NCI-H2171 treated with DMSO at 0.1 percent for 48 hours (cell line): Measurements from ENCODE around the gene CACNG4.
A peak's percentile ranks its signal among the peaks of the same experiment; 100 is the strongest.

Experiments used
- DNase-seq: peaks from one replicate; lab custom pipeline; 2025; lab: John Stamatoyannopoulos, UW

The CACNG4 gene

DNA sequence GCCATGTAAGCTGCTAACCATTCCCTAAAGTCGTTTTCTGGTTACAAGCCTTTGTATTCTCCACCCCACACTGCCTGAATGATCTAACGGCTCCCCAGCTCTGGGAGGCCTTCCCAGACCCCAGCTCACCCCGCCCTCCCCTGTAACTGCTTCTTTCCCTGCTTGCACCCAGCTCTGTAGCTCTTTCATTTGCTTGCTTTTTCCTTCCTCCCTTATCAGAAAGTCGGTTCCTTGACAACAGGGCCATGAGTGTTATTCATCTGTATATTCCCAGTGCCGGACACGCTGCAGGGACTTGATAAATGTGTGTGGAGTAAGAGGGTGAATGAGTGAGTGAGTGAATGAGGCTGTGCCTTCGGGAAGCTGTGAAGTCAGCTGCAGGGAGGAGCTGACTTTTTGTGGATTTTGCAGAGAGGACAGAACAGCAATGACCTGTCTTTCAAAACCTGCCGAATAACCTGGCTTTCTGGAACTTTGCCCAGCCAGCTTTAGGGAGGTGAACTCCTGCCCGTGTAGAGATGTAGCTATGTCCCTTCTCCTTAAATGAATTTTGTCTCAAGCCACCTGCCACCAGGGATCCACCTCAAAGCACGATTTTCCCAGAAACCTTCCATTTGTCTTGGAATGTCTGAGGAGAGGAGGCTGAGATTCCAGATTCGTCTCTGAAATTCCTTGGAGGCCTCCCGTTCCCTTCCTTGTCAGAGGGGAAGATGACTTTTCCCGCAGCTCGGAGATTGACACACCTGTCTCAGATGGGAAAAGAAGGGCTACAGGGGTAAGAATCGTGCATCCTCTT lies 20.0 kb upstream of the CACNG4 start:
- DNase-seq = no peak

DNA sequence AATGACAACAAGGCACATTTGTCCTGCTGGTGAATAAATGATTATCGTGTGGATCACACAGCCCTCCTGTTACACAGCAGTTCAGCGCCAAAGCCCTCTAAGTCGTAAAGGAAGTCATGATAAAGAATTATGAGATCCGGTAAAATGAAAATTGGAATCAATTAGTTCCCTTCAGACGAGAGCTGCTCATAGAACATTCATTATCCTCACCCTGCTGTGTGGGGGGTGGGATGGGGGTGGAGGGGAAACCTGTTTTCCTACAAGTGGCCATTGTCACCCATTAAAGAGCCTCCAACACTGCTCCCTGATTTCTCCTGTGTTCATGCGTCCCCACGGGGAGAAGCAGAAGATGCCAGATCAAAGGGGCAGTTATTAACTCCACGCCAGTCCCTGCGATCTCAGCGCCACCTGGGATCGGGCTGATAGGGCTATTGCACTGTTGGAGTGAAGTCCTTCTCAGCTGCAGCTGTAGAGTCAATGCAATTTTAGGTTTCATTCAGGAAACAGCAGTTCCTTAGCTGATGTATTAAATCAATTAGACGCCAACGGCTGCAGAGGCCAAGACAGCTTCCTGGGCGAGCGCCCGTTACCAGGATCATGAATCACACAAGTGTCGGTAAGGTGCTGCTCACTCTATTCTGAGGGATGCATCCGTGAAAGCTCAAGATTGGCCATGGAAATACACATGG lies 19.2 kb upstream of the CACNG4 start:
- DNase-seq = no peak

DNA sequence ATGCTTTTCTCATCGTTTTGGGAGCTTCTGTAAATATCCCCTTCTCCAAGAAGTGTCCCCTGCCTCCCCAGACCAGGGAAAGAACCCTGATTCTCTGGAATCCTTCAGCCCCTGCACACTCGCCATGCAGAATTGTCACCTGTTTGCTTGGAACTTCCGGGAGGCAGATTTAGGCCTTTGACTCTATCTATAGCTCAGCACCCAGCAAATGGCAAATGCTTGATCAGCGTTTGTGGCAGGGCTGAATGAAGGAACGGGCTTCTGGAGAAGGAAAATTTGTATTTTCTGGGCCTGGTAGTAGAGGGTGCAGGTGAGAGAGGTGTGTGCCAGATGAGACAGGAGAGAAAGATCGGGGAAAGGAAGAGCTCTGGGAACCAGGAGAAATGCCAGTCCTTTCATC lies 18.3 kb upstream of the CACNG4 start:
- DNase-seq = no peak

DNA sequence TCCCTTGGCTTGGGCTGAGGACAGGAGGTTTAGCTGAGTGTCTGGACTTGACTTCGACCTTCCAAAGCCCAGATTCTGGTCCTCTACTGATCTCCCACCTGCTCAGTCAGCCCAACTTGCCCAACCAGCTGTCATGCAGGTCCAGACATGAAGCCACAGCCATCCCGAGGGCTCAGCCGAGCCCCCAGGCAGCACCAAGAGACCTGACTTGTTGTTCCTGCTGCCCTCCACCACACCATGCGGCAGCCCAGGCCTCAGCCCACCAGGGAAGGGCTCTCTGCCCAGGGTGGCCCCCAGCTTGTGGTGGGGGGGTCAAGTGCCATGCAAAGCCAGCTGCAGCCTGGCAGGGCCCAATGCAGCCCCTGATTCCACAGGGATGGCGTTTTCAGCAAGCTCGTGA lies 17.2 kb upstream of the CACNG4 start:
- no peak for DNase-seq

DNA sequence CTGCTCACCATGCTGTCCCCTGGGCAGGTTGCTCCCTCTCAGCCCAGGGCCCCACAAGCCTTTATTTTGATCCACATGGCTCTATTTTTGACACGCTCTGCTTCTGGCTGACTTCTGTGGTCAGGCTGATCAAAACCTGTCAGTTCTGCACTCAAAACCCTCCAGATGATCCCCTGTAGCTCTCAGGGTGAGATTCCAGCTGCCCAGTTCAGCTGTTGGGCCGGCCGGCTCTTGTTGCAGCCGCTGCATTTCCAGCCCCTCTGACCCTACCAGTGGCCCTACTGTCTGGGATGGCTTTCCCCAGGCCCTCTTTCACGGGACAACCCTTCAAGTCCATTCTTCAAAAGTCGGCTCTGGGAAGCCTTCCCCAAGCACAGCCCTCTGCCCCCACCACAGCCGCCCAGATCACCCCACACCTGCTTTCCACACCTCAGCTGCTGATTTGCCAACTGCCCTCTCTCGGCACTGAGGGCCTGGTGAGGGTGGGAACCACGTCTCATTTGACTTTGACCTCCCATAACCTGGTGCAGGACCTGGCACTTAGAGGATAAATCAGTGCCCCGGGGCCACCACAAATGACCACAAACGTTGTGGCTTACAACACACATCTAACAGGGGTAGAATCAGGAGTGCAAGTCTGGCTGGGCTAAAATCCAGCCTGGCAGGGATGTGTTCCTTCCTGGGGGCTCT lies 16.3 kb upstream of the CACNG4 start:
- DNase-seq = no peak

DNA sequence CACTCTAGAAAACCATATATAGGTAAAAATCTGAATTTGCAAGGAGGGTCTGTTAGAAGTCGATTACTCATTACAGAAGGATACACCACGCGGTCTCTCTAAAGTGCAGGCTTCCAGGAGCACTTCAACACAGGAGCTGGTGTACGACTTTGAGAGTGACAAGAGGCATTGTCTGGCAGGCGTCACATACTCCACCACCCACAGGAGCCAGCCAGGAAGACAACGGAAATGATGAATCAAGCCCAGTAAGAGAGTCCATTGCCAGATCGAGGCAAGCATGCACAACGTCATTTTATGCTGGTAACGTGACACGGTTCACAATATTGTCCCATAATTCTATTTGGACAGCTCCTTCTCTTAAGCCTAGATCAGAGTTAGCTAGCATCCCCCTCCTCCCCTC lies 15.0 kb upstream of the CACNG4 start:
- DNase-seq = no peak

DNA sequence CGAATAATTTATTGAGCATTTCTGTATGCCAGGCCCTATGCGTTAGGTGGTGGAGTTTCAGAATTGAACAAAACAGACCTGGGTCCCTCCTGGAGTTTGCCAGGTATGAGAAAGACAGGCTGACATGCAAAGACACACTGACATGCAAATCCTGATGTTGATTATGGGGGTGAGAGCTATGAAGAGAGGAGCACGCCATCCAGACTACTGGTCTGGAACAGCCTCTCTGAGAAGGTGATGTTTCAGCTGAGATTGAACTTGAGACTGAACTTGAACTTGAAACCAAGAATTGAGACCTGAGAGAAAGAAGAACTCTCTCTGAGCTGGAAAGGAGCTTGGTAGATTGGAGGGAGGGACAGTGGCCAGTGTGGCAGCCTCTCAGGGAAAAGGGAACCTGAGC lies 14.2 kb upstream of the CACNG4 start:
- no peak for DNase-seq

DNA sequence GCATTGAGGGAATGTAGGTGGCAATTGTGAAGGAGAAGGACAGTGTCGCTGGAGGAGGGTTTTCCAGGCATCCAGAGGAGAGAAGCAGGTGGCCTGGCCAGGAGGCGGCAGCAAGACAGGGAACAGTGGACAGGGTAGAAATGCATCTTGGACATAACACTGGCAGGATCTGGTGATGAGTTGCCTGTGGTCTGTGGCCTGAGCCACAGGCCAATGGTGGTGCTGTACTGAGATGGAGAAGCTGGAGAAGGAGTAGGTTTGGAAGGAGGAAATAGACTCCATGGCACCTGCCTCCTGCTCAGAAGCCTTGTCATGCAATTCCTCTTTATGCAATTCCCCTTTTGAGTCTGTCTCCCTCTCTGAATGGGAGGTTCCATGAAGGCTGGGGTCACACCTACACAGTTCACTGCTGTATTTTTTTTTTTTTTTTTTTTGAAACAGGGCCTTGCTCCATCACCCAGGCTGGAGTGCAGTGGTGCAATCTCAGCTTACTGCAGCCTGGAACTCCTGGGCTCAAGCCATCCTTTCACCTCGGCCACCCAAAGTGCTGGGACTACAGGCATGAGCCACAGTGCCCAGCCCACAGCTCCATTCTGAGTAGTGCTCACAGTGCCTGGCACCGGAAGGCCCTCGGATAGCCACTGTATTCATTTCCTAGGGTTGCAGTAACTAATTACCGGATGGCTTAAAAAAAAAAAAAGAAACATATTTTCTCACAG lies 13.5 kb upstream of the CACNG4 start:
- no peak for DNase-seq

DNA sequence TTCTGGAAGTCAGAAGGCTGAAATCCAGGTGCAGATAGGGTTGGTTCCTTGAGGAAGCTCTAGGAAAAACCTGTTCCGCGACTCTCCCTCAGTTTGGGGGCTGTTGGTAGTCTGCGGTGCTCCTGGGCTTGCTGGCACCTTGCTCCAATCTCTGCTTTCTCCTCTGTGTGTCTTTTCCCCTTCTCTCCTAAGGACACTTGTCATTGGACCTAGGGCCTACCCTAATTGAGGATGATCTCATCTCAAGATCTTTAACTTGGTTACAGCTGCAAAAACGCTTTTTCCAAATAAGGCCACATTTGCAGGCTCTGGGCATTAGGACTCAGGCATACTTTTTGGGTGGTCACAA lies 12.9 kb upstream of the CACNG4 start:
- DNase-seq = no peak

DNA sequence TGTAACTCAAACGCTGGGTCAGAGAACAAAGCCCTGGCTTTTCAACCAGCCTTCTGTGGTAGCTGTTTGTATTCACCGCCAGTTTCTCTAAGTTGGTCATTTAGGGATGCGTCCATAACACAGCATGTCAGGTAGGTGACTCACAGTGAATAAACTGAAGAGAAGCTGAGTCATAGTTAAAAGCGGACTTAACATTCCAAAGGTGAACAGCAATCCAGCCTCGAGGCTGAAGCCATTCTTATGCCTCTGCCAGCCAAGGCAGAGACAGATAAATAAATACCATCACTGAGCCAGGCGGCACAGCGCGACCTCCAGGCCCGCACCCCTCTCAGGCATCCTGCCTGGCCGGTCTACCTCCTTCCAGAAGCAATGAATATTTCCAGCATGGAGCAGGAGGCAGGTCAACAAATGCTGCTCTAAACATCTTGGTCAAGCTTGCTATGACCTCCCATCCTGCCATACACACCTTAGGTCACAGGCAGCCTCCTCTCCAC lies 12.4 kb upstream of the CACNG4 start:
- no peak for DNase-seq

DNA sequence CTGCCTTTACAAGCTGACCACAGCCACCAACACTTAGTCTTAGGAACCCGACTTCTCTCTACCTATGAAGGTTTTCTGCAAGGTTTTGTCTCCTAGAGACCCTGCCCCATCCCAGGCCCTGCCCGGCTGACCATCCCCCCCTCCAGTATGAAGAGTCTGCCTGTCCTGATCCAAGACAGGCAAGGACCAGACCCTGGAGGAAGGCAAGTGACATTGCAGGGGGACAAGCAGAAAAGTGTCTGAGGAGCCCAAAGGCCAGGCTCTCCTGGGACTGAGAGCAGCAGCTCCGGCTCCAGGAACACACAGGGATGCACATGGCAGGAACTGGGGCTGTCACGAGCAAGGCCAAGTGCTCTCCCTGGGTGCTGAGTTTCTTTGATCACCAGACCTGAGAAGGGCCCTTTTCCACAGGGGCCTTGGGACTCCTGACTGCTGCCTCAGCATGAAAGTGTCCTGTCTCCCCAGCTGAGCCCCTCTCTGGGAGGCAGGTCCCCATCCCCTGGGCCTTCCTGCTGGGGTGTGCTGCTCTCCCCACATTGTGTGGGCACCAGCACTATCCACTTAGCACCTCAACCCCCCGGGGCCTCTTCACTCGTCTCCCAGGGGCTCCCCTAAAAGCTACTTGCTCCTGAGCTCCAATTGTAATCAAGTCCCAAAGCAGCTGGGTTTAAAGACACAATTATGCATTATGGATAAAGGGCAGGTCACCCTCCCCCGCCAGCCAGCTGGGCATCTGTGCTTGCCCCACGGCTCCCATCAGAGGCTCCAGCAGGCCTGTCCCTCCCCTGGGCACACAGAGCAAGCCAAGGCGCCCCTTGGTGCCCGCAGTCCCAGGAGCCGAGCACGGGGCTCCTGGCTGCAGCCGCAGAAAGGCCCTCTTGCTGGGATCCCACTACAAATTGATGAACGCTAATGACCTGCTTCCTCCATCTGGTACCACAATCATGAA lies 11.6 kb upstream of the CACNG4 start:
- peak; percentile 68 for DNase-seq

DNA sequence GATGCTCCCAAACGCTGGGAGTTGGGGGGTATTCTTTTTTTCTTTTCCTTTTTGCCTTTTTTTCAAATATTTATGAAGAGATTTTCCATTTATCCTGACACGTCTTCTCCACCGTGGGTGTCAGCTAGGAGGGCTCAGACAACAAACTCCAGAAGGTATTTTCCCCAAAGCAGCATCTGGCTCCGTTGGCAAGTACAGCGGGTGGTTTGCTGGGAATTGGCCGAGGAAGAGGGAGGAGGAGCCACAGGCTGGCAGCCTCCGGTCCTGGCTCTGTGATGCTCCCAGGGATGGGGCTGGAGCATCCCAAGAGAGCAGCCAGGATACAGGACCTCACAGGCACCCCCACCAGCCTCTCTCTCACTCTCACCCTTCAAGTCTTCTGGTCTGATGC lies 10.9 kb upstream of the CACNG4 start:
- DNase-seq = peak; percentile 95

DNA sequence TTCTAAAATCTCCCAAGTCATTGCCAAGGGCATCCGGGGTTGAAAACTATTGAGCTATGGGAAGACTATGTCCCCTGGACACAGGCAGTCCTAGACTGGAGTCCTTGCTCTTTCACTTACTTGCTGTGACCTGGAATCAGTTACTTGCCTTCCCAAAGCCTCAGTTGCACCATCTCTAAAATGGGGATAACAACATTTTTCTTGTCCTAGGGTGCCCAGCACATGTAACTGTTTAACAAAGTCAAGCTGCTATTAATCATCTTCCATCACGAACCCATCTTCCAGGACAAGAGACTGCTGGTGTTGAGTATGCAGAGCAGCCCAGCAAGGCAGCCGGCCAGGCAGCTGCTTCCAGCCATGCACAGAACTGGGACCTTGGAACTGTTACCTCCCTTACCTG lies 9.9 kb upstream of the CACNG4 start:
- no peak for DNase-seq

DNA sequence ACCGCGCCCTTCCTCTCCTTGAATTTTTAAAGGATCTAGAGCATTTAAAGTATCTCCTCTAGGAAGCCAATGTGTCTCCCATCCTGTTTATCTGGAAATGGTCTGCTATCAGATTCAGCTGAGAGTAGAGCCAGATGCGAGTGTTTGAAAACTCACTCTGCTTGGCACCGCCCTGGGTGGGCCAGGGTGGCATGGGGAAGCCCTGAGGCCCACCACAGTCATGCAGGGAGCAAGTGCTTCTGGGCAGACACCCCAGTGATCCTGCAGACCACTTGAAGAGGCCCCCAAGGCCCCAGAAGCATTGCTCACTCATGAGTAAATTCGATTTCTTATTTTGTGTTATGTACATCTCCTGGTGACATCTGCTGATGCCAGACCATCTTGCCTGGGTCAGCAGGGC lies 8.7 kb upstream of the CACNG4 start:
- no peak for DNase-seq

DNA sequence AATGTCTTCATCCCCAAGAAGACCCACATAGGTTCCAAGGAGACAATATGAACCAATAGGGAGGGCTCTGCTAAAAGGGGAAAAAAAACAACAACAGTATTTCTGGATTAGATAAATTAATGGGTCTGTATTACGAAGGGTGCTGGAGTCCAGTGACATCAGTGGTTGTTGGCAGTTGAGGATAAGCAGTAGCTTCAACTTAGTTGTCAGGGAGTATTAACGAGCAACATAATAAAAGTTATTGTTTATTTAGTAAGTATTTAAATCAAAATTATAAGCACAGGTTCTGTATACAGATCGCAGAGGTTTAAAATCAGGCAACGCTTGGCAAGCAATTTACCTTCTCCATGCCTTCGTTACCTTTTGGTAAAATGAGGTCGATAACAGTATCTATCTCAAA lies 7.6 kb upstream of the CACNG4 start:
- DNase-seq = no peak

DNA sequence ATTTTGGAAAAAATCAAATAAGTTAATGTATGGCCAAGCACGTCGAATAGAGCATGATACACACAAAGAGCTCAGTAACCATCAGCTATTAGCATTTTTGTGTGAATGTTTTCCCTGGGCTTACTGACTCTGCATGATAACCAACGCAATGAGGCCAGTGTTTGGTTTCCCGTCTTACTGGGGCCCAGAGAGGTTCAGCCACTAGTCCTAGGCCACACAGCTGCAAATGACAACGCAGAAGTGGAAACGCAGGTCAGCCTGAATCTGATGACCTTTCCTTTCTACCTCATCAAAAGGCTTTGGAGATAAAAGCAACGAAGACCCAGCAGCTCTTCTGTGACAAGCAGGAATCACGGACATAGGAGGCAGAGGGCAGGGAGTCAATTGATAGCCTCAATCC lies 7.2 kb upstream of the CACNG4 start:
- no peak for DNase-seq

DNA sequence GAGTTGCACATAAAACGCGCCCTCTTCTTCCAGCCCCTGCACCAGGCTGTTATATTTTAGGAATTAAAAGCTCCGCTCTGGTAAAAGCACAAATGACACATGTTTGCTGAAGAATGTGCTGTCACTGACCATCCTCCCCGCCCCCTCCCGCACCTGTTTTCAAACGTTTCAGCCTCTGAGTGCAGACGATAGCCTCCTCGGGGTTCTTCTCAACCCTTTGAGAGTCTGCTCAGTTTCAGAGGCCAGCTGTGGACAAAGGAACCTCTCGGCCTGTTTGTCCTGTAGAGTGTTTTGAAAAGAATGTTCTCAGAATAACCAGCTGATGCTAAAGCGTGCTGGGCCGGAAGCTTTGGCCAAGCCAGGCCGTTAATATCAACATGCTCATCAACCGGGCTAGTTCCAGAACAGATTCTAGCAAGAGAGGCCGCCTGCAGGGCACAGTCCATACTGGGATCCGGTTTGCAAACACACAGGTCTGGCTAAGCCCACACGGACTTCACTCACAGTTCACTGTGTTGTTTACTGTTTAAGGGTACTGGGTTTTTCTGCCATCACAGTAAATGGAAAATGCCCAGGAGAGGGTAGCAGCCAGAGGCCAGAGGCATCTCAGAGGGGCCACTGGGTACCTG lies 6.4 kb upstream of the CACNG4 start:
- no peak for DNase-seq

DNA sequence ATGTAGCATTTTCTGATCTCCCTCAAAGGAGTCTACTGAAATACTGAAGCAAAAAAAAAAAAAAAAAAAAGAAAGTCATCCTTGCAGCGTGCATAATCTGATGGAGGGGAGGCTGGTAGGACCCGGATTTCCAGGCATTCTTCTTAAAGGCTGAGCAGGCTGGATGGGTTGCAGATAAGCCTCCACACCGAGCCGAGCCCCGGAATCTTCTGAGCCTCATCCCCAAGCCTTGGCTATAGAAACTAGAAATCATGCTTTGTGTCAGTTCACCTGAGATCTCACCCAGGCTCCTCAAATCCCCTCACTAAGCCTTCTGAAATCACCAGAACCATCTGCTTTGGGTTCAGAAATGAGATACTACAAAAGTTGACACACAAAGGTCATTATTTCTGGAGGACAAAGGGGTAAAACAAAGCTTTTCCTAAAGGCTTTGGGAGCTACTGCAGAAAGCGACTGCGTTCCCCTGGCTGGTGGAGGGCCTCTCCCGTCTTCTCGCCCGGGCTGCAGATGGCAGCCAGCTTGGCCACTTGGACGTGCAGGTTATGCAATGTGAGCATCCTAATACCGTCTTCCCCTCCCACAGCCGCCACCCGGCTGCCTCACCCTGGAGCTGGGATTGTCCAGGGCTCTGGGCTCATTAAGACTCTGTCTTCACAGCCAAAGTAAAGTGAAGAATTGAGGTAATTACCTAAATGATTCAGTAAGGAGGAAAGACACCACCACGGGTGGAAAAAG lies 4.7 kb upstream of the CACNG4 start:
- DNase-seq = no peak

DNA sequence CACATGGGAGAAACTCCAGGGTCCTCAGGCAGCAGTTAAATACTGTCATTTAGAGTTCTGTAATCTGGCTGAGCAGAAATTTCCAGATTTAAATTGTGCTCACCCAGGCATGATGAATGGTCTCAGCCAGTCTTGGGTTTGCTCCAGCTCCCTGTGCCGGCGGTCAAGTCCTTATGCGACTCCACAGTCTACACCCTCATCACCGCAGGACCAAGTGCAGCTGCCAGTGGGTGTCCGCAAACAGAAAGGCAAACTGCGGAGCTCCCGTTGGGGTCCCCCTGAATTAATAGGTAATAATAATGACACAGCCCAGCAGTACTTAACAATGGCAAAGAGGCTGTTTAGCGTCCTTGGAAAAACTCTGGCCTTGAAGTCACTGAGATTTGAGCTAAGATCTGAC lies 3.9 kb upstream of the CACNG4 start:
- no peak for DNase-seq

DNA sequence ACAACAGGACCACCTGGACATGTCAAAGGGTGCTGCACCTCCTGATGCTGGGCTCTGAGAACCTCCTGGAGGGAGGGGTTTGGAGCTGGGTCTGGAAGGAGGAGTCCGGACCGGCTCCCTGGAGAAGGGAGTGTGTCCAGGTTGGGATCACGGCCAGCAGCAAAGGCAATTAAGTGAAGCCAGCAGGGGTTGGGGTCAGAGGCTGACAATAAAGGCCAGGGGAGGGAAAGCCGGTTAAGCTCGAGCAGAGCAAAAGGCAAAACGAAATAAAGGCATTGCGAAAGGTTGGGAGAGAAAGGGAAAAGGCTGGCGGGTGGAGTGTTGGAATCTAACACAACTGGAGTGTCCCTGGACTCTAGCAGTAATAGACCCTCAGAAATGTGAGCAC lies 992 bp upstream of the CACNG4 start:
- DNase-seq = no peak
